GM12891 (cell line): Measurements from ENCODE around the gene RAB3GAP1. TPM values are rescaled to one million over a fixed set of nuclear protein-coding genes. Genes with fewer than 3 reads are reported as not detected.
A peak's percentile ranks its signal among the peaks of the same experiment; 100 is the strongest.

Experiments used
- DNase-seq: peaks from one replicate; pipeline ENCODE4 v3.0.0; 2011; ENCODE audit warnings: low spot score; ENCODE audit not compliant: insufficient read length
- FAIRE-seq: peaks from 2 replicates; lab custom pipeline; 2011; peaks lifted over from hg19 to GRCh38; lab: Jason Lieb, UNC
- PAX5 ChIP-seq: IDR thresholded peaks from 2 replicates; pipeline ENCODE4 v1.6.1; 2011; ENCODE audit warnings: low read length, moderate library complexity, mild to moderate bottlenecking; ENCODE audit not compliant: insufficient read depth, severe bottlenecking
- POLR2A ChIP-seq: IDR thresholded peaks from 2 replicates; pipeline ENCODE4 v1.6.1; 2011; ENCODE audit warnings: low read depth, low read length, control low read depth
- POLR2AphosphoS5 ChIP-seq: IDR thresholded peaks from 2 replicates; pipeline ENCODE4 v1.6.1; 2011; ENCODE audit warnings: low read depth, low read length, control low read depth
- POU2F2 ChIP-seq: IDR thresholded peaks from 2 replicates; pipeline ENCODE4 v1.6.1; 2011; ENCODE audit warnings: low read depth, mild to moderate bottlenecking, control low read depth, low read length, moderate library complexity
- SPI1 ChIP-seq: IDR thresholded peaks from 2 replicates; pipeline ENCODE4 v1.6.1; 2011; ENCODE audit warnings: low read depth, low read length, control low read depth
- TAF1 ChIP-seq: IDR thresholded peaks from 2 replicates; pipeline ENCODE4 v1.6.1; 2011; ENCODE audit warnings: low read depth, low read length, control low read depth
- polyA plus RNA-seq: library from polyadenylated mRNA; unstranded; fragments of >200 nt; gene quantifications from one replicate; pipeline ENCODE4 v1.2.1, GENCODE V29; 2012; ENCODE audit warnings: low read depth, missing spikeins, inconsistent platforms; ENCODE audit not compliant: missing spikeins

The RAB3GAP1 gene
- 18.6 TPM for polyA plus RNA-seq

DNA sequence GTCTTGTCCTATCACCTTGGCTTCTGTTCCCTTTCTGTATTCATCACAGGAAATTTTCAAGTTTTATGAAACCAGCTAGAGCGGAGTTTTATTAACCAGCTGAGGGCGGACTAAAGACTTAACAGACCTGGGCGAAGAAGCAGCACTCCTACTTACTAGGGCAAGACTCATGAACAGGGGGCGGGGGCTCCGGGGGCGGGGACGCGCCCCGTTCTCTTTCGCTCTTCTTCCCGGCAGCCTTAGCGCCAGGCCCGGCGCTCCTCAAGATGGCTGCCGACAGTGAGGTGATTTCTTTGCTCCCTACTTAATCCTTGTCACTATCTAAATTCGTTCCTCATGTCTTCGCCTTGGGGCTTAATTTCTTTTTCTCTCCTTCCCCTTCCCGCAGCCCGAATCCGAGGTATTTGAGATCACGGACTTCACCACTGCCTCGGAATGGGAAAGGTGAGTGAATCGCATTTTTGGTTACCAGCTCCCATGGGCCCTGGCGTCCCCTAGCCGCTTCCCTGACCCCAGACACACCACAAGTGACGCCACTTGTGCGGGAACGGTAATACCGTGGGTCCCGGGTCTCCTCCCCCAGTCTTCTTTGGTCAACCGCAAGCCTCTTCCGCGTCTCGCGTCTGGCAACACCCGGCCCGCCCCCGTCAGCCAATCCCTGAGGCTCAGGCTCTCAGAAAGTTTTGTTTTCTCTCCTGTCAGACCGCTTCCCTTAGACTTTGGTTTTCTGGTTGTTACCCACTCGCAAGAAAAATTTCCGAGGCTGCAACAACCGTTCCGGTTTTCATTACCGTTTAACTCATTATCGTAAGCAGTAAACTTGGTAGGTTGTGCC, at the start of gene RAB3GAP1:
Gene RAB3GAP1, plus strand, starts transcription at position 251 of the 835 bp plus-strand sequence. Its CDS starts 16 bp downstream, at position 267.
- peak; percentile 89 for FAIRE-seq
- peak; percentile 13; the same call in 1 of the 2 replicates for TF ChIP-seq SPI1
- TF ChIP-seq POLR2A = peak; percentile 96
- TF ChIP-seq POLR2AphosphoS5 = peak; percentile 90
- TF ChIP-seq TAF1 = peak; percentile 84
- TF ChIP-seq PAX5 = no peak
- TF ChIP-seq POU2F2 = peak; percentile 80; the same call in 1 of the 2 replicates

GRCh38 chr2:135002836-135003235, 49.3 kb upstream of the RAB3GAP1 start:
- DNase-seq (no peak), FAIRE-seq (no peak)
- TF ChIP-seq POLR2AphosphoS5 (no peak), TAF1 (no peak), SPI1 (no peak), POLR2A (no peak), PAX5 (no peak), POU2F2 (no peak)

More for the DNA sequence above, at the start of gene RAB3GAP1:
- DNase-seq = peak; percentile 78

DNA sequence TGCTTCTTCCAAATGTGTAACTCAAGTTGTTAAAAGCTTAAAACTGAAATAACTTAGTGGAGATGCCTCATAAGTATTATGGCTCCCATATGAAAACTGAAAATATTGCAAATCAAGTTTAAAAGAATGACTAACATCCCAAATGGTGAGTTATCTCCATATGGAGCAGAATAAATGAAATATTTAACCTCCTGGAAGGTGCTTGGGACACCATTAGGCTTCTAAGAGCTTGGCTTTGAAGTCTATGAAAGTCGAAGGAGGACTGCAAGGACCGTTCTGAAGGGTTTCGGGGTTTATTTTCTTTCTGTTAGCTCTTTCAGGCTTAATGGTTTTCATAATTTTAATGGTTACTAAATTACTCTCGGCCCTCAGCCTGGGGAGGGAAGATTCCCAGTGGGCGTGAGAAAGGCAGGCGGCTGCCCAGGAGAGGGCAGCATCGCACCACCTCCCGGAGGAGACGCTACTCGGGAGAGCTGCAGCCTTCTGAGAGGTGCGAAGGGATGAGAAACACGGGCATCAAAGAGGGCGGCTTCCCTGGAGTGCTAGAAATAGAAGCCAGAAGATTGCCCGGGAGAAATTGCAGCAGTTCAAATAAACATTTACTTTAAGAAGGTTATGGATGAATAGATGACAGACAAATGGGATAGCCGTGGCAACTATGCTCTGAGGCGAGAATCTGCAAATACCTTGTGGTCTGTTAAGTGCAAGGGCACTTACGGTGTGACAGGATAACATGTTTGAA, 47.9 kb upstream of the RAB3GAP1 start:
- peak; percentile 89 for FAIRE-seq
- peak; percentile 54 for DNase-seq
- no peak for TF ChIP-seq SPI1
- TF ChIP-seq POU2F2 = no peak

- TF ChIP-seq TAF1 = no peak
- TF ChIP-seq SPI1 = no peak
- TF ChIP-seq POLR2A = no peak
- no peak for DNase-seq
- no peak for FAIRE-seq
Measured at GRCh38 chr2:135005753-135006152, 46.3 kb upstream of the RAB3GAP1 start.

- DNase-seq (no peak), FAIRE-seq (no peak)
- TF ChIP-seq PAX5 (no peak), POLR2A (no peak)
Measured at GRCh38 chr2:135009339-135009738, 42.8 kb upstream of the RAB3GAP1 start.

DNA sequence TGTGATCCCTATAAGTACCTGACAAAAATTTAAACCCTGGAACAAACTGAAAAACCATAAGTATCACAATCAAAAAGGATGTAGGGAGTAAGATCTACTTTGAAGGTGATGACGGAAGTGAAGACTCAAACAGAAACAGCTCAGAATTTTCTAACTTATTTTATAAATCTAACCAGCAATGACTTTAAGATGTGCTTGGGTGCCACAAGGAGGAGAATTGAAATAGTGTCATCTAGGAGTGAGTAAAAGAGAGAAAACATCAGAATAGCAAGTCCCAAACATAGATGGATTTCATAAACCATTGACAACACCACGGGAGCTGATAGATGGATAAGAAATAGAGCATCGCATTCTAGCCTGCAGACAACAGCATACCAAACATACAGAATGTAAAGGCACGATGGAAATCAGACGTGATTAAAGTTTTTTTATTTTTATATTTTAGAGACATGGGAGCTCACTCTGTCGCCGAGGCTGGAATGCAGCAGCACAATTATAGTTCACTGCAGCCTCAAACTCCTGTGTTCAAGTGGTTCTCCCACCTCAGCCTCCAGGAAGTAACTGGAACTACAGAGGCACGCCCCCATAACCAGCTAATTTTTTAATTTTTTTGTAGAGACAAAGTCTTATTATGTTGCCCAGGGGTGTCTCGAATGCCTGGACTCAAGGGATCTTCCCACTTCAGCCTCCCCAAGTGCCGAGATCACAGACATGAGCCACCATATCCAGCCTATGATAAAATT, 41.7 kb upstream of the RAB3GAP1 start:
- TF ChIP-seq POLR2AphosphoS5 (no peak), TAF1 (no peak), POU2F2 (no peak), PAX5 (no peak), POLR2A (no peak), SPI1 (no peak)
- no peak for DNase-seq
- no peak for FAIRE-seq

DNA sequence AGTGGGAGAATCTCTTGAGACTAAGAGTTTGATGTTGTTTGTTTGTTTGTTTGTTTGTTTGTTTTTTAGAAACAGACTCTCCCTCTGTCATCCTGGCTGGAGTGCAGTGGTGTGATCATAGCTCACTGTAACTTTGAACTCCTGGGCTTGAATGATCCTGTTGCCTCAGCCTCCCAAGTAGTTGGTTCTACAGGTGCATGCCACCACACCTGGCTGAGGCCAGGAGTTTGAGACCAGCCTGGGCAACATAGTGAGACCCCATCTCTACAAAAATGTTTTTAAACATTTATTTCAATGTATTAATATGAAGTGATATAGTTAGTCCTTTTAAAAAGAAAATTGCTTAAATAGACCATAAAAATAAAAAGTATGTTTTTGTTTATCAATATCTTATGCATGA, 40.5 kb upstream of the RAB3GAP1 start:
- TF ChIP-seq POLR2A (no peak), SPI1 (no peak), TAF1 (no peak), PAX5 (no peak), POU2F2 (no peak), POLR2AphosphoS5 (no peak)
- DNase-seq (no peak), FAIRE-seq (no peak)

- no peak for DNase-seq
- TF ChIP-seq TAF1 (no peak), SPI1 (no peak), POU2F2 (no peak), POLR2AphosphoS5 (no peak), PAX5 (no peak), POLR2A (no peak)
- FAIRE-seq = no peak
Measured at GRCh38 chr2:135021618-135022017, 30.5 kb upstream of the RAB3GAP1 start.

DNA sequence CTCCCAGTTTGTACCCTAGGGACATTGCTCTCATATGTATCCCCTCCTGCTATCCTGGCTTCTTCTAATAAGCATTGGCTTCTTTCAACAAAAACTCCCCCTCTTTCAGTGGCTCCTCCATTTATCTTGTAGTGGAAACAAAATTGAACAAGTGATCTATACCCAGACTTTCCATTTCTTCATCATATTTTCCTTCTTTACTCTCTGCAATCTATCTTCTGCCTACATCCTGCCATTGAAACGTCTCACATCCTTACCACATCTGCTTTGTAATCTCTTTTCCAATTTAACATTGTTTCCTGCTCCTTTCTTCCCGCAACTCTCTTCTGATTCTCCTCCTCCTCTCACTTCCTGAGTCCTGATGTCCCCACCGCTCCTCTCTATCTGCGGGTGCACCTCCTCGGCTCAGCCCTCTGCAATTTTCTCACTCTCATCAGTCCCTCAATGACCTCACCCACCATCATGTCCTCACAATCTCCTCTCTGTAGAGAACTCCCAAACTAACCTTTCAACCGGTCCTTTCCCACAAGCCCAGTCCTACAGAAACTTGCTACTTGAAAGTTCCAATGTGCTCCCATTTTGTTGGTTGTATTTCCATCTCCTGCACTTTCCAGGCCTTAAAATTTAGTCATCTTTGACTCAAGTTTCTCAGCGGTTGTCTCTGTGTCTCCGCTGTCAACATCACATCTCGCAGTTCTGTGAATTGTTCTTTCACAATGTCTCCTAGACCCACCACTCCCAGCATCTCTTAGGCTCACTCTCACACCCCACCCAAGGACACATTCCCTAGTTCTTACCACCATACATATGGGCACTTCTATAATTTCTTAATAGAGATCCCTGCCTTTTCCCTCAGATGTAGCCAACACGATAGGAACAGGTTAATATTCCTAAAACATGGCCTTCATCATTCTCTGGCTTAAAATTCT, 28.9 kb upstream of the RAB3GAP1 start:
- DNase-seq (no peak), FAIRE-seq (no peak)

More for the DNA sequence above, 28.9 kb upstream of the RAB3GAP1 start:
- TF ChIP-seq TAF1 (no peak), POU2F2 (no peak), POLR2AphosphoS5 (no peak), POLR2A (no peak), SPI1 (no peak), PAX5 (no peak)
